ENCODE data around the gene CALCOCO1. TPM values are rescaled to one million over a fixed set of nuclear protein-coding genes. Genes with fewer than 3 reads are reported as not detected.

CALCOCO1 gene
- total RNA-seq, 1 donor = 167 TPM

DNA sequence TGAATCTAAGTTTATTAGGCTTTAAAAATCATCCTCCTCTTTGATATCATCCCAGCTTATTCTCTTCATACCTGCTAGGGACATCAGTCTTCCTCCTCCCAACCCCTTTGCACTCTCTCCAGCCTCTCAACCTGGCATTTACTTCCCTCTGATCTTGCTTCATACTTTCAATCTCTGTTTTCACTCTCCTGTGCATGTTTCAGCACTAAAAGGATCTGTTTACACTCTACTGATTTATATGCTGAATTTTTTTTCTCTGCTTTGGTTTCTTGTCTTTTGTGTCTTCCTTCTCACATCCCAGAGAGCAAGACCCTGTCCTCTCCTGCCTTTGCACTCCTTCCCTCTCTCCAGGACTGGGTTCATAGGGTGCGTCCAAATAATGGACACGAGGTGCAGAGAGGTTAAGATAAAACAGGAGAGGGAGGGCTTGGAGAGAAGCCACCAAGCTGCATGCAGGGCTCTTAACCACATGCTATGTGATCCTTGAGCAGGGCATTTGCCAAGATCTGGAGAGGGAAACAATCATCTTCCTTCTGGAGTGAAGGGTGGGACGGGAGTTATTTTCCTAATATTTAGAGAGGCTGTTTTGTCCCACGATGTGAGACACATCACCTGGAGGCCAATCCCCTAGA is 27.5 kb upstream of the CALCOCO1 start:
- Histone ChIP-seq H4K20me1 (ENCODE audit: insufficient read depth, low read length) (no peaks in the 10 kb centered on the region), H3K79me2 (ENCODE audit: insufficient read depth, low read length) (no peaks in the 10 kb centered on the region), H3K4me1 (ENCODE audit: insufficient read depth, low read length) (peaks cover 14% of the 10 kb centered on the region), H3K36me3 (ENCODE audit: insufficient read depth, low read length) (no peaks in the 10 kb centered on the region), H3K4me3 (ENCODE audit: insufficient read depth, low read length) (no peak overlapping the region), H2AFZ (ENCODE audit: low read length) (no peak overlapping the region), H3K27me3 (ENCODE audit: insufficient read depth, low read length) (peaks cover 91% of the 10 kb centered on the region), H3K27ac (ENCODE audit: low read depth, low read length) (no peak overlapping the region), H3K9me3 (ENCODE audit: low read depth, low read length) (no peaks in the 10 kb centered on the region), H3K4me2 (ENCODE audit: insufficient read depth, low read length) (no peak overlapping the region)
- TF ChIP-seq CTCF (IDR thresholded peaks at IDR 0.05; ENCODE audit: extremely low read depth, low read depth, low read length) = no peak
- DNase-seq (ENCODE audit: insufficient read length, low spot score, missing footprints) = no peak

DNA sequence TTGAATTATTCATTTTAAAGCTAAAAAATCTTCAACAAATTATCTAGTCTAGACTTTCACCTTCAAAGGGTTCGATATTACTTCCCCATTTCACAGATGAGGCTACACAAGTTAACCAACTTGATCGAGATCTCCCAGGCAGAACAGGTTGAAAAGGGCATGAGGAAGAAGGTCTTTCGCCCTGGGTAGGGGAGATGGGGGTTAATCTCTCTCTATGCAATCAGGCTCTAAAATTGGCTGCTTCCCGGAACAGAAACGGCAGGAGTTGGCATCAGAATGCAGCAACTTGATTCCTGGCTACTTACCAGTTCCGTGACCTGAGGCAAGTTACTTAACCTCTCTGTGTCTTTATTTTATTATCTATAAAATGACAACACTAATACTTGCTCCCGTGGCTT is 26.9 kb upstream of the CALCOCO1 start:
- Histone ChIP-seq H3K27me3 (ENCODE audit: insufficient read depth, low read length) (peaks cover 91% of the 10 kb centered on the region), H3K4me2 (ENCODE audit: insufficient read depth, low read length) (no peak overlapping the region), H3K36me3 (ENCODE audit: insufficient read depth, low read length) (no peaks in the 10 kb centered on the region)

GRCh38 chr12:53752621-53753020 is 25.4 kb upstream of the CALCOCO1 start:
- no peak for TF ChIP-seq CTCF (IDR thresholded peaks at IDR 0.05; ENCODE audit: extremely low read depth, low read depth, low read length)

More for the DNA sequence above, 26.9 kb upstream of the CALCOCO1 start:
- no peak overlapping the region for H3K27ac ChIP-seq (ENCODE audit: low read depth, low read length)
- H3K79me2 ChIP-seq (ENCODE audit: insufficient read depth, low read length) = no peaks in the 10 kb centered on the region
- peaks cover 14% of the 10 kb centered on the region for H3K4me1 ChIP-seq (ENCODE audit: insufficient read depth, low read length)
- H3K4me3 ChIP-seq (ENCODE audit: insufficient read depth, low read length) = no peak overlapping the region
- TF ChIP-seq CTCF (IDR thresholded peaks at IDR 0.05; ENCODE audit: extremely low read depth, low read depth, low read length) = no peak
- no peaks in the 10 kb centered on the region for H4K20me1 ChIP-seq (ENCODE audit: insufficient read depth, low read length)
- H3K9me3 ChIP-seq (ENCODE audit: low read depth, low read length) = no peaks in the 10 kb centered on the region
- no peak for DNase-seq (ENCODE audit: insufficient read length, low spot score, missing footprints)
- no peak overlapping the region for H2AFZ ChIP-seq (ENCODE audit: low read length)

GRCh38 chr12:53752192-53752601 is 24.9 kb upstream of the CALCOCO1 start:
- Histone ChIP-seq H3K79me2 (ENCODE audit: insufficient read depth, low read length) (no peaks in the 10 kb centered on the region), H3K27me3 (ENCODE audit: insufficient read depth, low read length) (peaks cover 91% of the 10 kb centered on the region), H2AFZ (ENCODE audit: low read length) (no peak overlapping the region), H3K36me3 (ENCODE audit: insufficient read depth, low read length) (no peaks in the 10 kb centered on the region), H4K20me1 (ENCODE audit: insufficient read depth, low read length) (no peaks in the 10 kb centered on the region), H3K4me1 (ENCODE audit: insufficient read depth, low read length) (peaks cover 14% of the 10 kb centered on the region), H3K4me2 (ENCODE audit: insufficient read depth, low read length) (no peak overlapping the region), H3K9me3 (ENCODE audit: low read depth, low read length) (no peaks in the 10 kb centered on the region), H3K27ac (ENCODE audit: low read depth, low read length) (no peak overlapping the region), H3K4me3 (ENCODE audit: insufficient read depth, low read length) (no peak overlapping the region)
- TF ChIP-seq CTCF (IDR thresholded peaks at IDR 0.05; ENCODE audit: extremely low read depth, low read depth, low read length) = no peak
- no peak for DNase-seq (ENCODE audit: insufficient read length, low spot score, missing footprints)

More at GRCh38 chr12:53752621-53753020, 25.4 kb upstream of the CALCOCO1 start:
- no peaks in the 10 kb centered on the region for H3K9me3 ChIP-seq (ENCODE audit: low read depth, low read length)
- H3K36me3 ChIP-seq (ENCODE audit: insufficient read depth, low read length) = no peaks in the 10 kb centered on the region
- no peak overlapping the region for H3K4me3 ChIP-seq (ENCODE audit: insufficient read depth, low read length)
- H3K27ac ChIP-seq (ENCODE audit: low read depth, low read length) = no peak overlapping the region
- peaks cover 91% of the 10 kb centered on the region for H3K27me3 ChIP-seq (ENCODE audit: insufficient read depth, low read length)
- peaks cover 14% of the 10 kb centered on the region for H3K4me1 ChIP-seq (ENCODE audit: insufficient read depth, low read length)
- H3K4me2 ChIP-seq (ENCODE audit: insufficient read depth, low read length) = no peak overlapping the region
- no peaks in the 10 kb centered on the region for H4K20me1 ChIP-seq (ENCODE audit: insufficient read depth, low read length)
- H2AFZ ChIP-seq (ENCODE audit: low read length) = no peak overlapping the region
- DNase-seq (ENCODE audit: insufficient read length, low spot score, missing footprints) = no peak
- H3K79me2 ChIP-seq (ENCODE audit: insufficient read depth, low read length) = no peaks in the 10 kb centered on the region
